PC-9 (cell line): ENCODE measurements around the gene SMPDL3B.

Source experiments
- EZH2 ChIP-seq: fragments of 200-600 bp; sonication (generic); IDR thresholded peaks from 2 replicates; pipeline ENCODE4 v1.8.0; 2017; ENCODE audit warnings: antibody characterized with exemption, low read depth
- TF ChIP-seq, protein P1 (sequence below): fragments of 200-600 bp; sonication (generic); conservative IDR thresholded peaks from 2 replicates; pipeline ENCODE4 v1.6.1; 2017; ENCODE audit warnings: mixed run types, antibody characterized with exemption, mild to moderate bottlenecking, moderate library complexity

DNA sequence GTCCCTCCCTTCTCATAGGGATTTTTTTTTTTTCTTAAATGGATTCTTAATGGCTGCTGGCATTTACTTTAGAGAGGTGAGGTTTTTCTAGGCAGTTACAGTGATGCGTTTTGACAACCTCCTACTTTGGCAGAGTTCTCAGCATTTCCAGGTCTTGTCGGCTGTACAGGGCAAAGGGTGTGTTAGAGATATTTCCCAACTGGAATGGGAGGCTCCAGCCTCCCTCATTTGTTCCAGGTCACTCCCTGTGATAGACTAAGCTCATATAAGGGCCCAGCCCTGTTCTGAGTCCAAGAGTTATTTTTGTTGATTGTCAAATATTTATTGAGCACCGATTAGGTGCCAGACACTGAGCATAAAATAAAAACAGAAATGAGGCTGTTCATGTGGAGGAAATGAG, 17.3 kb downstream of the SMPDL3B start:
- no peak for TF ChIP-seq EZH2
- TF ChIP-seq, protein P1, sequence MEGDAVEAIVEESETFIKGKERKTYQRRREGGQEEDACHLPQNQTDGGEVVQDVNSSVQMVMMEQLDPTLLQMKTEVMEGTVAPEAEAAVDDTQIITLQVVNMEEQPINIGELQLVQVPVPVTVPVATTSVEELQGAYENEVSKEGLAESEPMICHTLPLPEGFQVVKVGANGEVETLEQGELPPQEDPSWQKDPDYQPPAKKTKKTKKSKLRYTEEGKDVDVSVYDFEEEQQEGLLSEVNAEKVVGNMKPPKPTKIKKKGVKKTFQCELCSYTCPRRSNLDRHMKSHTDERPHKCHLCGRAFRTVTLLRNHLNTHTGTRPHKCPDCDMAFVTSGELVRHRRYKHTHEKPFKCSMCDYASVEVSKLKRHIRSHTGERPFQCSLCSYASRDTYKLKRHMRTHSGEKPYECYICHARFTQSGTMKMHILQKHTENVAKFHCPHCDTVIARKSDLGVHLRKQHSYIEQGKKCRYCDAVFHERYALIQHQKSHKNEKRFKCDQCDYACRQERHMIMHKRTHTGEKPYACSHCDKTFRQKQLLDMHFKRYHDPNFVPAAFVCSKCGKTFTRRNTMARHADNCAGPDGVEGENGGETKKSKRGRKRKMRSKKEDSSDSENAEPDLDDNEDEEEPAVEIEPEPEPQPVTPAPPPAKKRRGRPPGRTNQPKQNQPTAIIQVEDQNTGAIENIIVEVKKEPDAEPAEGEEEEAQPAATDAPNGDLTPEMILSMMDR = no peak
